ENCODE results near the gene CNTNAP1.

DNA sequence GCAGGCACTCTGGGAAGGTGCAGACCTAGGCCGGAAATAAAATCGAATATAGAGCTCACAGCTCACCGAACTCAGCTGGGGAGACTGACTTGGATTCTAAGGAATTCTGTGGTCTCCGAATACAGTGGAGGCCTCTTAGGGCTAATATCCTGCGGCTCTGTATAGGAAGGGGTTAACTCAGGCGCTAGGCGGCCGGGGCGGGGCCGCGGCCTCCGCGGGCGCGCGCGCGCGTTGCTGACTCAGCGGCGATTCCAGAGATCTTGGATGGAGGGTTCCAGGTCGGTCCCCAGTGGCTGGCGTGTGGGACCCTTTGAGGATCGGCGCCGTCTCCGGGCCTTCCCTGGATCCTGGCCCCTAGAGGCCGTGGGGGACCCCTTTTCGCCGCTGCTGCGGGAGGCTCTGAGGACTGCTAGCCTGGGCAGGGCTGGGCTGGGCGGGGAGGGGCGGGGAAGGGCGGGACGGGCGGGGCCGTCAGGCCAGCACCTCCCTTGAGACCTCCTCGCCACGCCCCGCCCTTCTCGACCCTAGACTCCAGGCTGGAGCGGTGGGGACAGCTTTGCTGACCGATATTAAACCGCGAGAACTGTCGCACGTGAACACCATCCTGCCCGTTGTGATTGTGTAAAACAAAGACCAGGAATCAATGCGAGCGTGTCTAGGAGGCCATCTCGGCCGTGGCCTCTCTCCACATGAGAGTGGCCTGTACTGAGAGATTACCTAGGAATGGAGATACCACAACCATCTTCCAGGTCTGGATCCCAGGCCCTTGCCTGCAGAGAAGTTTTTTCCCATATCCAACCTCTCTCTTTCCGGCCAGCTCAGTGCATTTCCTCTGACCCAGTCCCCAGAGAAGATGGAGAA is 4.2 kb upstream of the CNTNAP1 start:
- TF ChIP-seq, protein P1, sequence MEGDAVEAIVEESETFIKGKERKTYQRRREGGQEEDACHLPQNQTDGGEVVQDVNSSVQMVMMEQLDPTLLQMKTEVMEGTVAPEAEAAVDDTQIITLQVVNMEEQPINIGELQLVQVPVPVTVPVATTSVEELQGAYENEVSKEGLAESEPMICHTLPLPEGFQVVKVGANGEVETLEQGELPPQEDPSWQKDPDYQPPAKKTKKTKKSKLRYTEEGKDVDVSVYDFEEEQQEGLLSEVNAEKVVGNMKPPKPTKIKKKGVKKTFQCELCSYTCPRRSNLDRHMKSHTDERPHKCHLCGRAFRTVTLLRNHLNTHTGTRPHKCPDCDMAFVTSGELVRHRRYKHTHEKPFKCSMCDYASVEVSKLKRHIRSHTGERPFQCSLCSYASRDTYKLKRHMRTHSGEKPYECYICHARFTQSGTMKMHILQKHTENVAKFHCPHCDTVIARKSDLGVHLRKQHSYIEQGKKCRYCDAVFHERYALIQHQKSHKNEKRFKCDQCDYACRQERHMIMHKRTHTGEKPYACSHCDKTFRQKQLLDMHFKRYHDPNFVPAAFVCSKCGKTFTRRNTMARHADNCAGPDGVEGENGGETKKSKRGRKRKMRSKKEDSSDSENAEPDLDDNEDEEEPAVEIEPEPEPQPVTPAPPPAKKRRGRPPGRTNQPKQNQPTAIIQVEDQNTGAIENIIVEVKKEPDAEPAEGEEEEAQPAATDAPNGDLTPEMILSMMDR (IDR thresholded peaks at IDR 0.05), result peak; percentile 13
- TF ChIP-seq EZH2 (IDR thresholded peaks at IDR 0.05), result no peak
